ENCODE measurements around the gene PSMD8.

- TF ChIP-seq, protein P1, sequence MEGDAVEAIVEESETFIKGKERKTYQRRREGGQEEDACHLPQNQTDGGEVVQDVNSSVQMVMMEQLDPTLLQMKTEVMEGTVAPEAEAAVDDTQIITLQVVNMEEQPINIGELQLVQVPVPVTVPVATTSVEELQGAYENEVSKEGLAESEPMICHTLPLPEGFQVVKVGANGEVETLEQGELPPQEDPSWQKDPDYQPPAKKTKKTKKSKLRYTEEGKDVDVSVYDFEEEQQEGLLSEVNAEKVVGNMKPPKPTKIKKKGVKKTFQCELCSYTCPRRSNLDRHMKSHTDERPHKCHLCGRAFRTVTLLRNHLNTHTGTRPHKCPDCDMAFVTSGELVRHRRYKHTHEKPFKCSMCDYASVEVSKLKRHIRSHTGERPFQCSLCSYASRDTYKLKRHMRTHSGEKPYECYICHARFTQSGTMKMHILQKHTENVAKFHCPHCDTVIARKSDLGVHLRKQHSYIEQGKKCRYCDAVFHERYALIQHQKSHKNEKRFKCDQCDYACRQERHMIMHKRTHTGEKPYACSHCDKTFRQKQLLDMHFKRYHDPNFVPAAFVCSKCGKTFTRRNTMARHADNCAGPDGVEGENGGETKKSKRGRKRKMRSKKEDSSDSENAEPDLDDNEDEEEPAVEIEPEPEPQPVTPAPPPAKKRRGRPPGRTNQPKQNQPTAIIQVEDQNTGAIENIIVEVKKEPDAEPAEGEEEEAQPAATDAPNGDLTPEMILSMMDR (IDR thresholded peaks at IDR 0.05; ENCODE audit: low read depth, low read length): no peak
- TF ChIP-seq POLR2A (IDR thresholded peaks at IDR 0.05; ENCODE audit: extremely low read depth, insufficient read length) (no peak), MYC (IDR thresholded peaks at IDR 0.05; ENCODE audit: low read depth, low read length) (no peak), MAX (IDR thresholded peaks at IDR 0.05; ENCODE audit: low read depth, low read length) (no peak)
Measured at GRCh38 chr19:38373907-38374331, 452 bp upstream of the PSMD8 start.

Measured in NB4 (cell line).